Mammary epithelial cell (primary cell): ENCODE measurements around the gene CDC34.

ENCODE experiments used
- CTCF ChIP-seq, 2 donors: IDR thresholded peaks in 1 of 2; conservative IDR thresholded peaks in 1 of 2; 2 replicates each; pipeline ENCODE4 v1.5.1; 2011 to 2012; ENCODE audit warnings: inconsistent platforms in 2 of 2, low read length in 2 of 2, mild to moderate bottlenecking in 2 of 2, control low read depth in 1 of 2, low read depth in 1 of 2; ENCODE audit not compliant: insufficient read depth in 1 of 2; ENCODE audit errors: extremely low read depth in 1 of 2
- EZH2 ChIP-seq: IDR thresholded peaks from 2 replicates; pipeline ENCODE4 v1.6.1; 2012; ENCODE audit warnings: low read length, inconsistent platforms, borderline replicate concordance

DNA sequence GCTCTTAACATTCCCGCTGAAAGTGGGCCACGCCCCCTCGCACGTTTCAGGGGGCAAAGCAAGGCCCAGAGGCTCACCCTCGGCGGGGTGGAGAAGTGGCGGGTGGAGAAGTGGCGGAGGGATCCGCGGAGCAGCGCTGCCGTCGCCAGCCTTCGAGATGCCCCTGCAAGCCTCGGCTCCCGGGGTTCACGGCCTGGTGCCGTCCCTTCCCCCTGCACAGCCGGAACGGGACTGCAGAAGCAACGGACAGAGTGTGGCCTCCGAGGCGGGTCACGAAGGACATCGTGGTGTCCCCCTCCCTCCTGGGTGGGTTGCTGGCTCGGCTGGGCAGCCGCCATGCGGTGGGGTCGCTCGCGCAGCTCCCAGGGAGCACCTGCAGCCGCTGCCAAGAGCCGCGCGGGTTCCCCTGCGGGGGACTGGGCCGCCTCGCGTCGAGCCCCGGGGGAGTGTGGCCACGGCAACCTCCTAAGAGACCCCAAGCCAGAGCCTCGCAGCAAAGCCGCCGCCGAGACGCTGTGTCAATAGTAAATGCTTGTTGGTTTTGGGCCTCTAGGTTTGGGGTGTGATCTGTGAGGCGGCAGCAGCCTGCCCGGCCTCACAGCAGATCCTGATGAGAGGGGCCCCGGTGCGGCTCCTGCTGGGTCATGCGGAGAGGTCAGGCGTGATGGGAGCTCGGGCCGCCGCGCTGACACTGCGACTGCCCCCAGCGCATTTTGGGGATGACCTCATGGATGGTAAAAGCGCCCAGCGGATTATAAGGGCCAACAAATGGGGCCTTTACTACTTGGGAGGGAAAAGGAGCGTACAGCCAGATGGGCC lies 18.8 kb upstream of the CDC34 start:
- TF ChIP-seq CTCF (conservative IDR thresholded peaks at IDR 0.05 in 1 of 2, IDR thresholded peaks at IDR 0.05 in 1 of 2; ENCODE audit: extremely low read depth in 1 of 2, insufficient read depth in 1 of 2, low read depth in 1 of 2, low read length in 2 of 2) (no peak), EZH2 (no peak)
